HG02943 (cell line): ENCODE measurements around the gene PRUNE2.

Experiments
- ATAC-seq: cut with Tn5 transposase; IDR thresholded peaks from one replicate; pipeline ENCODE4 v1.9.1; 2021; ENCODE audit warnings: mild to moderate bottlenecking, low read depth, moderate library complexity; ENCODE audit not compliant: unreplicated experiment

PRUNE2 gene

DNA sequence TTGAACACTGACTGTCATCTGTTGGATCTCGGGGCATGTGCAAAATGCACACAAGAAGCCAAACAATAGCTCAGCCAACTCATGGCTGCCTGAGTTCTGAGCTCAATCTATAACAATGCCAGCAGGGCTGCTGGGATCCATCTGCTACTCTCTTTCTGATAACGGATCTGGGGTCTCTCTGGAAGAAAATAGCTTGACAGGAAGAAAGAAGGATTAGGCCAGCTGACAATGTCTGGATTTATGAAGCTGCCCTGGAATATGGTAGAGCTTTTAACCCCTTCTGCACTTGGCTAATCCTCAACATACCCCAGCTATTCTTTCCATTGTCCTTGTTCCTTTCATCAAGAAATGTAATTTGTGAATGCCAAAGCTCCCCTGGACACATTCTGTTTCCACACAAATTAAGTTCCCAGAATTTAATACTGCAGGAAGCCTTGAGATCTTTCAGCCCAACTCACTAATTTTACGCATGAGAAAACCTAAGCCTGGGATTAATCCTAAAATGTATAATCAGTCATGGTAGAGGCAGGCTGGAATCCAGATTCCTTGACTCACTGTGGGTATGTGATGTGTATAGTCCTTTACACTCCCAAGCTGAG lies 204.4 kb downstream of the PRUNE2 start:
- ATAC-seq: no peak

GRCh38 chr9:76700916-76701315 lies 205.0 kb downstream of the PRUNE2 start:
- no peak for ATAC-seq

- no peak for ATAC-seq
These were observed 205.9 kb downstream of the PRUNE2 start for GRCh38 chr9:76699971-76700370.

DNA sequence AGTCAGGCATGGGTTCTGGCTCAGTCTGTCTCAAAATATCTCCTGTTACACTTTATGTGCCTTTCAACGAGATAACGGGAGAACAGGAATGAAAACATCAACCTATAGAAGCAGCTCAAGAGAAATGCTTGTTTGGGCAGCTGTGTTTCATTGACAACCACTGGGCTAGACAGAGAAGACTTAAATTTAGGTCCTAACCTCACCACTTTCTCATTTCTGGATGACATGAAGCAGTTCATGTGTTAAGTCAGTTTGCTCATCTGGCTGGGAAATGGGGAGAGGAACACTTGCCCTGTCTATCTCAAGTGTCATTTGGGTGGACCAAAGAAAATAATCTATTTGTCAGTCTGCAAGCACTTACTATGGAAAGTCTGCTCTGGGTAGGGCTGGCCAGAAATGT lies 208.4 kb downstream of the PRUNE2 start:
- no peak for ATAC-seq

- no peak for ATAC-seq
These were observed 208.8 kb downstream of the PRUNE2 start for GRCh38 chr9:76697081-76697480.

DNA sequence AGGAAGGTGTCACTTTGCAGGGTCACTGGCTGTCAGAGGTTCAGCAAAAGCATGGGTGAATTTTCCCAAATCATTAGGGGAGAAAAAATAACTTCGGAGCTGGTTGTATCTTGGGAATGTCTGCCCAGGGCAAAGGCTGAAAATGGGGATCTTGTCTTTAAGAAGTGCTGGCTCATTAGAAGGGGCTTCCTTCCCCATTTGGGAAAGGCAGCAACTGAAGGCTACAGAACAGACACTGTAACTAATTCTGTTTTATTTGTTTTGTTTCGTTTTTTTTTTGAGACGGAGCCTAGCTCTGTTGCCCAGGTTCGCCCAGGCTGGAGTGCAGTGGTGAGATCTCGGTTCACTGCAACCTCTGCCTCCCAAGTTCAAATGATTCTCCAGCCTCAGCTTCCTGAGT lies 212.0 kb downstream of the PRUNE2 start:
- ATAC-seq: no peak

DNA sequence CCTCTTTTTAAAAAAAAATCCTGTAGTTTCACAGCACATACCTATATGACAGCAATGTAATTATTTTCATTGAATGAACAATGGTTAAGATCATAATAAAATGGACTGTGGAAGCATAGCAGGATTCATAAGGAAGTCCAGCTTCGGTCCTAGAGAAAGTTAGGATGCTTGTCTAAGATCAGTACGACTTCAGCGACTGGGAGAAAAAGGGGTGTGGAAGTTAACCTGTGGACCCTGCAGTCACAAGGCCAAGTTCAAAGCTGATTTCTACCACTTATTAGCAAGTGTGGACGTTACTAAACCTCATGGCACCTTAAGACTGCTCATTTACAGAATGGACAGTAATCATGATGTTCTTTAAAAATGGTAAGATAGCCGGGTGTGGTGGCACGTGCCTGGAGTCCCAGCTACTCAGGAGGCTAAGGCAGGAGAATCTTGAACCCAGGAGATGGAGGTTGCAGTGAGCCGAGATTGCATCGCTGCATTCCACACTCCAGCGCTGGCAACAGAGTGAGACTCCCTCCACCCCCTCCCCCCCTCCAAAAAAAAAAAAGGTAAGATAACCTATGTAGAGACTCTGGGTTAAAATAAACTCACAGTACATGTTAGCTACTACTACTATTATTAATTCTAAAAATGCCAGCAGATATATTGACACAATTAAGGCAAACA lies 213.3 kb downstream of the PRUNE2 start:
- no peak for ATAC-seq

GRCh38 chr9:76691517-76692313 lies 214.2 kb downstream of the PRUNE2 start:
- ATAC-seq: no peak

DNA sequence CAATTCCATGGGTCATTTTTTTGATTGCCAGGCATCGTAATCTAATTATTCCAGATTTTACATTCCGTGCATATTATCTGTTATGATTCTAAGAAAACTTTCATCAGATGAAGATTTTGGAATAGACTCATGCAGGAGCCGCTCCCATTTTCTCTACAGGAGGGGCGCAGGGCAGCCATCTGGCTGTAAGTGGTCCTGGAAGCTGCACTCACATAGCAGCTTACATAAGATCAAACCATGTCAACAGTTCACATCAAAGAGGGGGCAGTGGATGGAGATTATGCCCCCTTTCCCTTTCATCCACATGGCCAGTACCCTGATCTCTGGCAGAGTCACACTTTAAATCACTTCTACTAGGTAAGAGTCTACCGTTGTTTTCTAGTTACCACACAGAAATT lies 214.9 kb downstream of the PRUNE2 start:
- ATAC-seq: no peak

DNA sequence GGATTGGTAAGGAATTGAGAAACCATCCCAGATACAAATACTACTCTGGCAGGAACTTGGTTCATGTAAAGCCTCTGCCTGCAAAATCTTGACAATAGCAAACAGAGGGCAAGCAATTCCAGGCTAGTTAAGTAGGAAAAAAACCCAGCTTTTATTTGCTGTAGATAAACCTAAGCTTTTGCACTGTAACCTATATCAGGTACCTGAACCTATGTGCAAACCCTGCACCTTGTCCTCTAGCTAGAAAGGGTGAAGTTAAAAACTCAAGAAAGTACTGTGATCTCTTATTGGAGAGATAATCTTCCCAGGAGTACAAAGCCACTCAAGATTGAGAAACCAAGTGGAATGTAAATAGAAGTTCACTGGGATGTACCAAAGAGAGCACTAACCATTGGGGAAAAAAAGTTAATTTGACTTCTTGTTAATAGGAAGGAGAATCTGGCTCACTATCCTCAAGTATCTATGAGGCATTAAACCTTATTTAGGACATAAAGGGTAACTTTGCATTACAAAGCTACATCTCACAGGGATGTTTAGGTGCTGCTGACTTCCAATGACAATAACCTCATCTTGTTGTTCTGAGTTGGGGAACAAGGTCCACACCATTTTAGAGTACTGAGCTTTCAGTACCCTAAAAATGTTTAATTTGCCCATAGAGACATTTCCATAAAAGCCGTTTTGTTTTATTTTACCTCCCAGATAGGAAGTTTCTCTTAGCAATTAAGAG lies 215.5 kb downstream of the PRUNE2 start:
- no peak for ATAC-seq

DNA sequence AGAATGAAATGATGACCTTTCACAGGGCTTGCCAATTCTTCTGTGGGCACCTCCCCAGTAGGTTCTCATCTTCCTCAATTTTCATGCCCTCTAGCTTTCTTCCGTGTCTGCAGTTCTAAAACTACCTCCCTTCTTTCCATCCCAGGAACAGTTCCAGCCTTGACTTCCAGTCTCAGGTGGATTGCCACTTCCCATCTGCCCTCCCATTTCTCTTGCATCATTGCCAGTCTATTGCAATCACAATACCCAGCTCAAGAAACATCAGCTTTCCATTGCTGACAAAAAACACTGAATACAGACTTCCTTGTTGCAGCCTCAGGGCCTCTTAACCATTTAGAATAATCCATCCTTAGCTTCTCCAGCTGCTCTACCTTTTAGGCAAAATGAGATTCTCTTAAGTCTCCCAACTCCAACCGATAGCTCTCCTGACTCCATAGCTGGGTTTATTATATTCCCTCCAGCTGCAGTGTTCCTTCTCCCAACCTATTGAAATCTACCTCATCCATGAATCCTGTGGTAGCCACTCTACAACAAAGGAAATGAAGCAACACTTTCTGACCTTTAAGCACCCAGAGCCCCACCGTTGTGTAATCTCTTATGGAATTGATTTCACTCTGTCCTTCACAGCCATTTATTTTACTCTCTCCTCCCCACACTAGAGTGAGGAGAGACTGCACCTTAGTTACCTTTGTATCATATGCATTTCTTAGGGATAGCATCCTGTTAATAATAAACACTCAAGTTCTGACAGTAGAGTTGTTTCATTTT lies 217.3 kb downstream of the PRUNE2 start:
- no peak for ATAC-seq

DNA sequence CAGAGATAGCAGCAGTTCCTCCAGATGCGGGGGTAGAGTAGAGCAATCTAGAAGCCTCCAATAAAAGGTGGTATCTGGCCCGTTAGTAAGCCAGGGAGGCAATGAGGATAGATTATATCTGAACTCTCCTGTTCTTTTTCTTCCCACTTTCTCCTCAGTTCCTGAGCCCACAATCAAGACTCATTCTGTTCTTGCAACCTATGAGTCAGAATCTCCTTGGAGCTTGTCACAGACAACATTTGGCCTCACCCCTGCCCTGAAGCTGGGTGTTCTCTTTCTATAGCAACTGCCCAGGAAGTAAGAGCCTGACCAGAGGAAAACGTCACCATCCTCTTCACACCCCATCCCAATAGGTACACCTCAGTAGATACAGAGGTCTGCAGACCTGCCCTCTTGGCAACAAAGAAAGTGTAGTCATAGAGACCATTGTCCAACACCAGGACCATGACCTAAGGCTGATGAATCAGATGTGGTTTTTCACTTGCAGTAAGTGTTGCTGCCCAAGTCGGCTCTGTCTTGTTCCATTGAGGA lies 218.0 kb downstream of the PRUNE2 start:
- ATAC-seq: no peak

- no peak for ATAC-seq
These were observed 219.2 kb downstream of the PRUNE2 start for GRCh38 chr9:76686756-76687155.

DNA sequence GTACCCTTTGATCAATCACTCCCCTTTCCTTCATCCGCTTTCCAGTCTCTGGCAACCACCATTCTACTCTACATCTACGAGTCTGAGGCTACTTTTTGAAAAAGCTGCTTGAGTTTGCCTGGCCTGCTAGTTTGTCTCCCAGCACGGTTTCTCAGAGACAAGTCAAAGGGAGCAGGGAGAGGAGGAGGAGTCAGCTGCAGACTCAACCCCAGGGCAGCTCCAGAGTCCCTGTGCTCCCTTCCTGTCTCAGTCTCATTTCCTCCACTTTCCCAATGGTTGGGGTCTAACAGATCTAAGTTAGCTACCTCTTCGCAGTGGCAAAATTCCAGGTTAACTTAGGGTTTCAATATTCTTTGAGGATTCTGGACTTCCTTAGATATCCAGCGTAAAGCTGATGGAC lies 221.7 kb downstream of the PRUNE2 start:
- no peak for ATAC-seq

DNA sequence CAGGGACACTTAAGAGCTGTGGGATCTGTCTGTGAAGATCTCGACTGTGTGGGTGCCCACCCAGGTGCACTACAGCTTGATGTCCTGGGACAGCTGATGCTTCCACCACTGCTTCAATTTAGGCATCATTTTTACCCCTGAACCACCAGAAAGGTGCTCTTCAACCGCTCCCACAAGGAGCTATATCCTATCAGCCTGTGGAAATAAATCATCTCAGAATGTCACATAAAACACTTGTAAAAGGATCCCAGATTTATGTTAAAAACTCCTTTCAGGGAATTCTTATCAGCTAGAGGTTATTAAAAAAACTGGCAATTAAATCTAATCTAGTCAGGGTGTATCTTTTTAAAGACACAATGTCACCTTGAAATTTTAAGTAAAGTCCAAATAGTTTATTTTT lies 224.4 kb downstream of the PRUNE2 start:
- ATAC-seq: no peak

DNA sequence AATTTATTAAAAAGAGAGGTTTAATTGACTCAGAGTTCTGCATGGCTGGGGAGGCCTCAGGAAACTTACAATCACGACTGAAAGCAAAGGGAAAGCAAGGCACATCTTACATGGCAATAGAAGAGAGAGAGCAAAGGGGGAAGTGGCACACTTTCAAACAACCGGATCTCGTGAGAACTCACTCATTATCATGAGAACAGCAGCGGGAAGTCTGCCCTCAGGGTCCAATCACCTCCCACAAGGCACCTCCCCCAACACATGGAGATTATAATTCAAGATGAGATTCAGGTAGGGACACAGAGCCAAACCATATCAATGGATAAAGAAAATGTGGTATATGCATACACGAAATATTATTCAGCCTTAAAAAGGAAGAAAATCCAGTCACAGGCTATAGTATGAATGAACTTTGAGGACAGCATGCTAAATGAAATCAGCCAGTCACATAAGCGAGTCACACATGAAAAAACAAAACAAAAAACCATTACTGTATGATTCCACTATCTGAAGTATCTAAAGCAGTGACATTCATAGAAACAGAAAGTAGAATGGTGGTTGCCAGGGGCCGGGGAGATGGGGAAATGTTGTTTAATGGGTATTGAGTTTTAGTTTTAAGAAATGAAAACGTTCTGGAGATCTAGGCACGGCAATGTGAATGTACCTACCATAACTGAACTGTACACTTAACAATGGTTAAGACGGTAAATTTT lies 225.0 kb downstream of the PRUNE2 start:
- ATAC-seq: no peak

- ATAC-seq: no peak
These were observed 228.3 kb downstream of the PRUNE2 start for GRCh38 chr9:76677481-76678055.

DNA sequence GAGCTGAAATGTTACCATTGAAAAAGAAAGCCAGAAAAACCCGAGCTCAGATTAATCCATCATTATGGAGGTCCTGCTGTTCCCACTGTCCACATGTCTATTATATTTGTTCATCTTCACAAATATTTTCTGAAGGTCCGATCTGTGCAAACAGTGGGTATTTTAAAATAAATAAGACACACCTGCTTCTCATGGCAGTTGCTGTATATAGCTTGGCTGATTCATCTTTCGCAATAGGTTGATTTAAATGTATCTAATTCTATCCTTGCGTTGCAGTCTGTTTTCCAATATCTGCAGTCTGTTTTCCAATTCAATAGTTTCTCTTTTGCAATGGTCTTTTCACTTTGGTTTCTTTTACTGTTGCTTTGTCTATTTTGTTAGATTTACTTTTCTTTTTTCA lies 229.1 kb downstream of the PRUNE2 start:
- ATAC-seq: no peak

DNA sequence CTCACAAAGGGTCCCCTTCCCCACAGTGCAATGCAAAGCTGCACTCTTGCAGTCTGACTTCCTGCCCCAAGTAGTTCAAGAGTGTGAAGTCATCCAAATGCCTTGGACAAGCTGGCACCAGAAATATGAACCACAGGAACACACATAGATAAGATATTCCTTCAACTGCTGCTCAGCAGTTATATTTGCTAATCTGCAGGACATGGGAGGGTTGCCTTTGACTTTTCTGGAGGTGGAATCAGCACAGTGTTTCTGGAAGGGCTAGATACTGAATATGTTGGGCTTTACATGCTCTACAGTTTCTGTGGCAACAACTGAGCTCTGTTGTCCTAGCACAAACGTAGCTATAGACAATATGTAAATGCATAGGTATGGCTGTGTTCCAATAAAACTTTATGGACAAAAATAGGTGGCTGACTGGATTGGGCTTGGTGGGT lies 238.4 kb downstream of the PRUNE2 start:
- no peak for ATAC-seq
